AG04449 (cell line): ENCODE measurements around the gene CFAP119.

Experiments used
- CTCF ChIA-PET: fragments of 350-600 bp; formaldehyde crosslinking; extraction: SDS; loops from one replicate; lab custom pipeline; 2021; ENCODE audit warnings: antibody characterized with exemption; lab: Yijun Ruan, JAX
- POLR2A ChIA-PET: fragments of 400-600, 350-600 bp; formaldehyde crosslinking; extraction: SDS; loops from one replicate; lab custom pipeline; 2020; ENCODE audit warnings: antibody characterized with exemption, inconsistent platforms; lab: Yijun Ruan, JAX
- DNase-seq: peaks from one replicate; pipeline ENCODE4 v3.0.0-alpha.2; 2010; ENCODE audit warnings: low read depth, low spot score
- H3K4me3 ChIP-seq: 2 replicates; pipeline ENCODE4 v1.5.1; 2011; ENCODE audit warnings: low read depth, mild to moderate bottlenecking, control low read depth, low read length
- CTCF ChIP-seq: IDR thresholded peaks from one replicate; pipeline ENCODE4 v1.5.1; 2011; ENCODE audit warnings: mild to moderate bottlenecking, moderate library complexity, low read length, control low read depth, inconsistent platforms; ENCODE audit not compliant: insufficient read depth; ENCODE audit errors: missing control alignments

Gene CFAP119

DNA sequence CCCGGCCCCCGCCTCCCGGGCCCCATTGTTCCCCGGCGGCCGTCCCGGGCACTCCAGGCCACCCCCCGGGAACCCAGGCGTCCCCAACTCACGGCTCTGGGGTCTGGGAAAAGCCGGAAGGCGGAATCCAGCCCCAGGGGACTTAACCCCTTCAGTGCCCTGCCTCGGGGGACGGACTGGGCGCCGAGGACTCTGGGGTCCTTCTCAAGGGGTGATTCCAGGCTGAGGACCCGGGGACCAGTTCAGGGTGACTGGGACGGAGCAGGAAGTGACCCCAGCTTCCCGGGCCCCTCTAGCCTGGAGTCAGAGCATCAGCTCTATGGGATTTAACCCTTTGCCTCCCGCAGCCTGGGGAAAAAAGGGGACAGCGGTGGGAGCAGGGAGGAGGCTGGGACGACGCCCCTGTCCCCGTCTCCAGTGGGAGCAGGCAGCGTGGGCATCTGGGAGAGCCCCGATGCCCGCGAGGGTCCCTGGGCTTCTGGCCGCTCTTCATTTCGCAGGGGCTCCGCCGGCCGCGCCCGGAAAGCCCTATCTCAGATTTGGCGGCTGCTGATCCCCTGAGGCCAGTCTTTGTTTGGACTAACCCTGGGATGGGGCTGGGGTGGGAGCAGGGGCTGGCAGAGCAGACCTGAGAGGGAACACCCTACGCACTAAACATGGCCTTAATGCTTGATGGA lies 25.2 kb upstream of the CFAP119 start, which contains the start of gene ZNF629:
Gene ZNF629 (minus strand): TSS at position 270 of the 677 bp plus-strand sequence. CDS start 2,723 bp downstream, outside the sequence.
- no peak for TF ChIP-seq CTCF
- ChIA-PET CTCF (interaction anchor here (3.4 kb wide), 1 partner anchor 27 kb away, joined by 12 read pairs; no protein-coding TSS in a partner anchor), POLR2A (interaction anchor here (0.6 to 2.0 kb wide), 8 partner anchors 9 to 87 kb away, joined by 3 to 47 read pairs (median 4); partner anchors contain the start of gene PHKG2)
- peak within 1 kb of the TSS; percentile 93 for H3K4me3 ChIP-seq
- no peak for DNase-seq

- no peak for DNase-seq
- peak overlapping the region; percentile 93 for H3K4me3 ChIP-seq
- ChIA-PET POLR2A (interaction anchor here (0.6 to 2.2 kb wide), 7 partner anchors 8 to 88 kb away, joined by 3 to 47 read pairs (median 5); partner anchors contain the start of gene PHKG2), CTCF (interaction anchor here (1.9 to 3.4 kb wide), 2 partner anchors 28 kb away, joined by 6 to 12 read pairs; no protein-coding TSS in a partner anchor)
- no peak for TF ChIP-seq CTCF
Measured at GRCh38 chr16:30786115-30786935, 24.5 kb upstream of the CFAP119 start.

- peak overlapping the region; percentile 93 for H3K4me3 ChIP-seq
- POLR2A ChIA-PET, result interaction anchor here (2.2 kb wide), 1 partner anchor 20 kb away, joined by 9 read pairs; no protein-coding TSS in a partner anchor
- CTCF ChIA-PET, result interaction anchor here (0.6 to 1.9 kb wide), 4 partner anchors 21 to 29 kb away, joined by 3 to 6 read pairs (median 4); no protein-coding TSS in a partner anchor
- no peak for TF ChIP-seq CTCF
- DNase-seq, result no peak
Measured at GRCh38 chr16:30785126-30786106, 23.6 kb upstream of the CFAP119 start.

- POLR2A ChIA-PET, result interaction anchor here (2.2 kb wide), 1 partner anchor 21 kb away, joined by 9 read pairs; no protein-coding TSS in a partner anchor
- CTCF ChIA-PET, result interaction anchor here (1.5 to 1.9 kb wide), 2 partner anchors 29 to 30 kb away, joined by 4 to 6 read pairs; no protein-coding TSS in a partner anchor
- no peak overlapping the region for H3K4me3 ChIP-seq
- no peak for TF ChIP-seq CTCF
- DNase-seq, result no peak
Measured at GRCh38 chr16:30784215-30784614, 22.4 kb upstream of the CFAP119 start.

DNA sequence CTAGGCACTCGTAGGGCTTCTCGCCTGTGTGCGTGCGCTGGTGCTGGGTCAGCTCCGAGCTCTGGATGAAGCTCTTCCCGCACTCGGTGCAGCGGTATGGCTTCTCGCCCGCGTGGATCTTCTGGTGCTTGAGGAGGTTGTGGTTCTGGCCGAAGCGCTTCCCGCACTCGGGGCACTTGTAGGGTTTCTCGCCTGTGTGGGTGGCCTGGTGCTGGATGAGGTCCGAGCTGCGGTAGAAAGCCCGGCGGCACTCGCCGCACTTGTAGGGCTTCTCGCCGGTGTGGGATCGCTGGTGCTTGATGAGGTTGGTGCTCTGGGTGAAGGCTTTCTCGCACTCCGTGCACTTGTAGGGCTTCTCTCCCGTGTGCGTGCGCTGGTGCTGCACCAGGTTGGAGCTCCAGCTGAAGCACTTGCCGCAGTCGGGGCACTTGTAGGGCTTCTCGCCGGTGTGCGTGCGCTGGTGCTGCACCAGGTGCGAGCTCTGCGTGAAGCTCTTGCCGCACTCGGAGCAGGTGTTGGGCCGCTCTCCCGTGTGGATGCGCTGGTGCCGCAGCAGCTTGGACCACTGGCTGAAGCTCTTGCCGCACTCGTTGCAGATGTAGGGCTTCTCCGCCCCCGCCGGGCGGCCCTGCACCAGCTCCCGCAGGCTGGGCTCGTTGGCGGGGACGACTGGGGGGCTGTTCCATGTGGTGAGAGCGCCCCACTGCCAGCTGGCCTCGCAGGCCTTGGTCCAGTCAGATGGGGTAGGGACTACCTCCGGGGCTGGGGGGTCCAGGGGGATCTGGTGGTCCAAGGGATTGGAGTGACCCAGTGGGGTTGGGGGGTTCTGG lies 21.6 kb upstream of the CFAP119 start:
- TF ChIP-seq CTCF, result no peak
- DNase-seq, result no peak
- no peak overlapping the region for H3K4me3 ChIP-seq
- ChIA-PET POLR2A (interaction anchor here (1.8 kb wide), 1 partner anchor 22 kb away, joined by 5 read pairs; no protein-coding TSS in a partner anchor), CTCF (interaction anchor here (1.3 to 1.5 kb wide), 2 partner anchors 31 to 118 kb away, joined by 3 to 7 read pairs; no protein-coding TSS in a partner anchor)
